HCEC 1CT (cell line): Measurements from ENCODE around the gene NT5DC1.

Source experiments
- DNase-seq: peaks from one replicate; pipeline ENCODE4 v3.0.0-alpha.2; 2017

The NT5DC1 gene

DNA sequence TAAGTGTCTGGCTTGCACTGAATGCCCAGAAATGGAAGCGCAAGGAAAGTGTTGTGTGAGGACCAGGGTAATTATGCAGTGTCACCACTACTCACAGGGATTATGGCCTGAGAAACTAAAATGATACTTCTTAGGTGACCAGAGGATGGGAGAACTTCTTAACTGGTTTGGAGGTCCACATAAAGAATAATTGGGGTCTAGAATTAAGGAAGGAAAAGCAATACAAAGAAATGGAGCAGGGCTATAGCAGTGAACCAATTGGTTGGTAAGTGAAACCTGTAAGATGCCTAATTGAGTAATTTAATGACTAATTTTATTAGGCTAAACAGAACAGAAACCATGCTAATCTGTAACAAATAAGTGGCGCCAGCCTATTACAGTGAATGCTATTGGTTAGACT lies 147.9 kb downstream of the NT5DC1 start:
- DNase-seq: no peak

DNA sequence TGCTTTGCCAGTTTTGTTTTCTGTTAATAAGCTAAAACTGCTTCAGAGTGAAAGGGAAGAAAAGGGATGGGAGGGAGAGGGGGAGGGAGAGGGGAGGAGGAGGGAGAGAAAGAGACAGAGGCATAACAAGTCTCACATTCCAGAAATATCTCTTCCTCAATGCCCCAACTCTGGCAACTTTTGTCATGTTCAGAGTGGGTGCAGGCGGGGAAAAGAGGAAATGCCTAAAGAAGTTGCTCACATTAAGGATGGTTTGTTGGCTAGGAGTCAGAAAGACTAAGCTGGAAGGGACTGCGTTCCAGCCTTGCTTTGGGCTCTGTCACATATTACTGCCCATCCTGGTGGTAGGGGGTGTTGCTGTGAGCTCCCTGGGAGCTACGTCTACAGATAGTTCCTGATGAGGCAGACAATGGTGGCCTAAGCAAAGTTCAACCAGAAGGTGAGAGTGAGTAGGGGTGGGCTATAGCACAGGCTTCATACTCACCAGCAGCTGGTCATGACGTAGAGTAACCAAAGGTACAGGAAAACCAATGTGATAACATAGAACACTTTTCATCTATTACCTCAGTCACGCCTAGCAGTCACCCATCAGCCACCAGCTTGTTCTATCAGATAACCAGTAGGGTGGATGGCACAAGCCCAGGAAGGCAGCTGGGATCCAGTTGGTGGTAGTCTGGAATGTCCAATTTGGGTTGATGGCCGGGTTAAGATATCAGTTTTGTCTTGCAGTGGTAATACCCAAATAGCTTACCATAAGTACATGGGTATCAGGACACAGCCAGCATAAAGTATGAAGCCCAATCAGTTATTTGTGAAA lies 151.1 kb downstream of the NT5DC1 start:
- peak; percentile 80 for DNase-seq

DNA sequence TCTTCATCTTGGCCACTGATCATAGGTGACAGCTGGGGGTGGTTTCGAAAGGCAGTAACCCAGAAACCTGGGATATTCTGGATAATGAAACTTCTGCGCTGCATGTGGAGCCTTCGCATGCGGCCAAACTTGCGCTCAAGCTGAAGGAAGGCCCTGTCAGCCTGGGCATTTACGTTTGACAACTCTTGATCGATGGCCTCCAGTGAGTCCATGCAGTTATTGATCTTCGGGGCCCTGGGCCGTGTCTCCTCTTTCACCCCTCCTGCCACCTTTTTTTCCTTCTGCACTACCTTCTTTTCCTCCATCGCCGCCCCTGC lies 152.5 kb downstream of the NT5DC1 start:
- no peak for DNase-seq

DNA sequence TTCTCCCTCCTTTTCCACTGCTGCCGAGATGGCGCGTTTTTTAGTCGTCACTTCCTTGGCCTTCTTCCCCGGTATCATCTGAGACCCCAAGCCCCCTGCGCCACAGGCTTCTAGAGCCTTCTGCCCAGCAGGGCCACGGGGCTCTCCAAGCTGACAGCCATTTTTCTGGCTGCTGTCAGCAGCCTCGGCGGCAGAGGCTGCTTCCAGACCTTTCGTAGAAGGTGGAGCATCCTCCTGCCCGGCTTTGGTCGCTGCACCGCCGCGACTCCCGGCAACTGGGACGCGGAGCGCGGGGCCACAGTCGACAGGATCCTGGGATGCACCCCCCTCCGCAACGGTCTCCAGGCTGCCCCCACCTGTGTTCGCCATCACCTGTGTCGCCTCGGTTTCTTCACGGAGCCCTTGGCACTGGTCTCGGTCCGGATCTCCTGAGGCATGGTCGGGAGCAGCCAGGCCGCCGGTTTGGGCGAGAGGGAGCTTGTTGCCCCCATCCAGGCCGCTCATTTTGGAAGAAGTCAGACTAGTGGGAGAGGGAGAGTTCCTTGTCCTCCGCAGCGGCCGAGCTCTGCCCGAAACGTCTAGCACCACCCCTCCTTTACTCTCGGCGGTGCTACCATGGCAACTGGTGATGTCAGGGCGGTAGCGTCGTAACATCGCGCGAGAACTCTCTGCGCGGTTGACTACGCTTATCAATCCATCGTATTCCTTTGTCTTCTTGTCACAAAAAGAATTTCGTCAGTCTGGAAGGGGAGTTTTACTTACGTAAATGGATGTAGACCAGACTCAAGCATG lies 153.0 kb downstream of the NT5DC1 start, which contains the start of gene TSPYL4:
Gene TSPYL4, minus strand, starts transcription at position 571 of the 792 bp plus-strand sequence. Its CDS starts 67 bp downstream, at position 504.
- peak; percentile 94 for DNase-seq

DNA sequence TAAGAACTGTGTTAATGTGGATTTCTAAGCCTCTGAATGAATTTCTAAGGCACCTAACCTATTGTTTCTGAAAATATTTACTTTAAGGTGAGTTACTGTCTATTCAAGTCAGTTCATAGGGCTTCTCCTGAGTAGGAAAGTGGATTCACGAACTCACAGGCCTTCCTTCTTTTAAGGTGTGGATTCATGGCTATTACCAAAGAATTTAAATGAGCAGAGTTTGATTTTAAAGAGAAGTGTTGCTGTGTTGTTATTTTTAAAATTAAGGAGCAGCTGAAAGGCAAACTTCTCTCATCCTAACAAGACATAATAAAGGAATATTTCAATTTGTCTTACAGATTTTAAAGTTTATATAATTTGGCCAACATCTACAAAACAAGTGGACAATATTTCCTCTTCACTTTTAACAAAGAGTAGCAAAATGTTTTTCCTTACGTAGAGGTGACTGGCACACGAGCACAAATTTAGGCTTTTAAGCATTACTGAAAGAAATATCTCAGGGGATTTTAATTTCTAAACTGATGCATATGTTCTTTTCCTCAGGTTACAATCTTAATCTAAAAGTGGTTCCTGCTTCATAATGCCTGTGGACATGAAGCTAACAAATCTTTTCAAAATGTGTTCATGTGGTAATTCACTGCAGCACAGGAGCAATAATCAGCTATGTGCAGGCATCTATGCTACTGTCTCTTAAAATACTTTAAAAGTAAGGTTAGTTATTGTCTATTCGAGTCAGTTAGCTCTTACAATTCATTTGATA lies 153.8 kb downstream of the NT5DC1 start:
- no peak for DNase-seq

DNA sequence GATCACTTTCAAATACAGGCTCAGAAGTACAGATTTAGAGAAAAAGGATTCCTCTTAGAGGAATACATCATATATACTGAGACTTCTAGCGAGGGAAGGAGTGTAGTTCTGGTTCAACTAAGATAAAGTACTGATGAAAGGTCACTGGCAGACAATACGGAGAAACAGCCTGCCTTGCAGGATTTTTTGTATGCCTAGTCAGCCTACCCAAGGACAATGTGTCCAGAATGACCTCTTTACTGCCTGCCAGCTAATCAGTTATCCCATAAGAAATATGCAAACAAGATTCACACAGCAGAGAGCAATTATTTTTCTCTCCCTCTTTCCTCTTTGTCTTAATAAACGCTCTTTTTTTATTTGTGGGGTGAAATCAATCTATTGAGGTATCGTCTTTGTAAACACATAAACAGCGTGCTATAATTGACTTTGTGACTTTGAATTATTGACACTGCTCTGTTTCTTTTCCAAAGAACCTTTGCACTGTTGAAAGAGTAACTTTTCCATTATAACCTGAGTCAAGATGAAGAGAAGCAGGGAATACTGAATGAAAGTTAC lies 154.7 kb downstream of the NT5DC1 start:
- DNase-seq: no peak

DNA sequence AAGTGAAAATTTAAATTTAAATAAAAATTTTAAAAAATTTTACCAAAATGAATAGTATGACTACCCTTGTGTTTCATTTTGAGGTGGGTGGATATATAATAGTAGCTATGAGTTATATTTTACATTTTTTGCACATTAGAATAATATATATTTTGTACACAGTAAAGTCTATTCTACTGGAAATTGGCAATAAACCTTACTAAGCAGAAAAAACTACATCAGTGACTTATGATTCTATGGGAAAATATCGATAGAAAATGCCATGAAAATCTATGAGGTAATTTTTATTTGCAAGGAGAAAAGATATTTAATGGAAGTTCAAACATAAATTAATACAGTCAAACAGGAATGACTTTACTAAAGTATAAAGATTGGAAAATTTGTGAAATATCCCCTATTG lies 156.0 kb downstream of the NT5DC1 start:
- no peak for DNase-seq

DNA sequence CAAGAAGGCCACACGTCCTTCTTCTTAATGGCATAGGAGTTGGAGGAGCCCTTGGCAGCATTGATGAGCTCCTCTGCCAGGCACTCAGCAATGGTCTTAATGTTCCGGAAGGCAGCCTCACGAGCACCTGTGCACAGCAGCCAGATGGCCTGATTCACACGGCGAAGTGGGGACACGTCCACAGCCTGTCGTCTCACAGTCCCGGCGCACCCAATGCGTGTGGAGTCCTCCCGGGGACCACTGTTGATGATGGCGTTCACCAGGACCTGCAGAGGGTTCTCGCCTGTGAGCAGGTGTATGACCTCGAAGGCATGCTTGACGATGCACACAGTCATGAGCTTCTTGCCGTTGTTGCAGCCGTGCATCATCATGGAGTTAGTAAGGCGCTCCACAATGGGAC lies 157.9 kb downstream of the NT5DC1 start:
- no peak for DNase-seq

DNA sequence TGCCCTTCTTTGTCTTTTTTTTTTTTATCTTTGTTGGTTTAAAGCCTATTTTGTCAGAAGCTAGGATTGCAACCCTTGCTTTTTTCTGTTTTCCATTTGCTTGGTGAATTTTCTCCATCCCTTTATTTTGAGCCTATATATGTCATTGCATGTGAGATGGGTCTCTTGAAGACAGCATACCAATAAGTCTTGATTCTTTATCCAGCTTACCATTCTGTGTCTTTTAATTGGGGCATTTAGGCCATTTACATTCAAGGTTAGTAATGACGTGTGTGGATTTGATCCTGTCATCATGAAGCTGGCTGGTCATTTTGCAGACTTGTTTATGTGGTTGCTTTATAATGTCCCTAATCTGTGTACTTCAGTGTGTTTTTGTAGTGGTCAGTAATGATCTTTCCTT lies 162.7 kb downstream of the NT5DC1 start:
- no peak for DNase-seq

DNA sequence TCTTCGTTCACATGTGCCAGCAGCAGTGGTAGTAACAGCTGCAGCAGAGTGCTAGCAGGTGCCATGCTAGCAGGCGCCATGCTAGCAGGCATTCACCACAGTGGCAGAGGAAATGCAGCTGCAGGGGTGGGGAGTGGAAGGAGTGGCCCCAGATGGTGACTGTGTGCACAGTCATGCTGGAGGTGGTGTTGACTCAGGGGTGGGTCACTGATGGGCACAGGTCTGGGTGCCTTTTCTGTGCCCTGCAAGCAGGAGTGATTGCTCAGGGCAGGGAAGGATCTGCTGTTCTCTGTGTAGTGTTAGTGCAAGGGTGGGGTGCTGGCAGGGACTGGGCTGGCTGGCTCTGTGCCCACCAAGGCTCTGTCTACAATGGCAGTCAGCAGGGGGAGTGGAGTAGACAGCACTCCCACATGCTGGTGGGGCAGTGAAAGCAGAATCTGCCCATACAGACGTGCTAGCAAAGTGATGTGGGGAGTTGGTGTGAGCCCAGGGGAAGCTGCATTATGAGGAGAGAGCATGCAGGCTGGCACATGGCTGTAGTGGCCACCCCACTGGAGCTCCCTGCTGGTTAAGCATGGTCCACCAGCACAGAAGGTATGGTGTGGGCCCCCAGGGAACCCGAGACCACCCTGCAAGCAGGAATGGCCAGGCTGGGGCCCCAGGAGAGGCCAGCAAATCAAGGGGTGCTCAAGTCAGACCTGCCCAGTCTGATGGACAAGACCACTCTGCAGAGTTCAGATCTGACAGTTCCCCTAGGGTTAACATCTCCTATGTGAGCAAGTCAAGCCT lies 164.6 kb downstream of the NT5DC1 start:
- peak; percentile 51 for DNase-seq

DNA sequence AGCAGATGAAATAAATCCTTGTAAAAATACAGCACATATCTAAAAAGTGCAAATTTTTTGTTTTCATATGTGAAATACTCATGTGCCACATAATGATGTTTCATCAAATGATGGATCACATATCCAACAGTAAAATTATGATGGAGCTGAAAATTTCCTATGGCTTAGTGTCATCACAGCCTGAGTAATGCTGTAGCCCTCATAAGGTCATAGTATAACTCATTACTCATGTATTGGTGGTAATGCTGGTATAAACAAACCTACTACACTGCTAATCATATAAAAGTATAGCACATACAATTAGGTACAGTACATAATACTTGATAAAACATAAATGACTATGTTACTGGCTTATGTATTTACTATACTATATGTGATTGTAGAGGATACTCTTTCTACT lies 166.2 kb downstream of the NT5DC1 start:
- peak; percentile 89 for DNase-seq

DNA sequence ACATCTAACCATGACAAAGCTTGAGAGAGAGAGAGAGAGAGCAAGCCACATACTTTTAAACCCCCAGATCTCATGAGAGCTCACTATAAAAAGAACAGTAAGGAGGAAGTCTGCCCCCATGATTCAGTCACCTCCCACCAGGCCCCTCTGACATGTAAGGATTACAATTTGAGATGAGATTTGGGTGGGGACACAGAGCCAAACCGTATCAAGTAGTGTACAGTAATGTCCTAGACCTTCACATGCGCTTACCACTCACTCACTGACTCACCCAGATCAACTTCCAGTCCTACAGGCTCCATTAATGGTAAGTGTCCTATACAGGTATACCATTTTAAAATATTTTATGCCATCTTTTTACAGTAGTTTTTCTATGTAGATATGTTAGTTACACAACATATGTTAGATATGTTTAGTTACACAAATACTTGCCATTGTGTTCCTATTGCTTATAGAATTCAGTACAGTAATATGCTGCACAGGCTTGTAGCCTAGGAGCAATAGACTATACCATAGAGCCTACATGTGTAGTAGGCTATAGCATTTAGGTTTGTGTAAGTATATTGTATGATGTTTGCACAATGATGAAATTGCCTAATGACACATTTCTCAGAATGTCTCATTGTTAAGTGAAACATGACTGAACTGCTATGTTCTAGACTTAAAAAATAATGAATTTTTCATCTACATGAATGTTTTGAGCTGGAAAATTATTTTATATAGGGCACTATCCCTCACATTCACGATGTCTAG lies 167.4 kb downstream of the NT5DC1 start:
- DNase-seq: peak; percentile 38

DNA sequence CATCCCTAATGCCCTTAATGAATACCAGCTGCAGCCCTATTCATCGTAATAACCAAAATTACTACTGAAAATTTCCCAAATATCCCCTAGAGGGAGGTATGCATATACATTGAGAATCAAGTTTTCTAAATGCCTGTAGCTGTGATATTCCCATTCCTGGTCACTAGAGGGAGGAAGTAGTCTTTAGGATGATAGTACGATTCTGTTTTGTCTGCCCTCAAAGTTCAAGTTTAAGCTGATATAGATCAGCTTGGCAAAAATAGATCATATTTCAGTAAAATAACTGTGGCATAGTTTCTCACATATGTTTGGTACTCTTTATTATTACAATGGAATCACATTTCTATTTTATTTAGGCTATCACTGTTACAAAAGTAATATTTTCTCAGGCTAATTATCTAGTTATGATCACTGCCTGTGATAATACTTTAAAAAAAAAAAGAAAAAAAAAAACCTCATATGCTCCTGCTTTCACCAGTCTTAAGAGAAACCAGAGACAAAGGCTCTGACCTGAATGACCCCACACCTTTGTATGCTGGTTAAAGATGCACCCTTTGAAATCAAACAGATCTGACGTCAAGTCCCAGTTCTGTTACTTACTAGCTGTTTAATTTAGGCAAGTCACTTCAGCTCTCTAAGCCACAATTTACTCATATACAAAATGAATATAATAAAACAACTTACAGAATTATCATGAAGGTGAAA lies 168.1 kb downstream of the NT5DC1 start:
- peak; percentile 89 for DNase-seq

DNA sequence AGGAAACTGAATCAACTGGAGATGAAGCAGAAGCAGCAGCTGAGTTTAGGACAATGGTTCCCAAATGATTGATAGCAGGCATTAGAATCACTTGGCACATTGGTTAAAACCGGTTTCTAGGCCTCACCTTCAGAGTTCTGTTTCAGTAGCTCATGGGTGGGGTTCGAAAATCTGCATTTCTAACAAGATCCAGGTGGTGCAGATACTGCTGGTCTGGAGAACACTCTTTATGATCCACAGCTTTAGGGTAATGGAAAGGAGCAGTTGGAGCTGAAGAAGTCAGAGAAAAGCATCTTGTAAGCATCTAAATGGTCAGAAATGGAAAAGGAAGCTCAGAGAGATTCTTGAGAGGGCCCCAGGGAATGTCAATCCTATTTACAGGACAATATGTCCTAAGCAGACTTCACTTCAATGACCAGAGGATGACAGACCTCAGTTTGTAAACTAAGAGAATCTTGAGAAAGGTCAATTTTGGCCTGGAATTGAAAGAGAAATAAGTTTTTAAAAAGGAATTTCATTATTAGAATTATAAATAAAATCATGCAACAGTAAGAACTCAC lies 170.6 kb downstream of the NT5DC1 start:
- DNase-seq: no peak

DNA sequence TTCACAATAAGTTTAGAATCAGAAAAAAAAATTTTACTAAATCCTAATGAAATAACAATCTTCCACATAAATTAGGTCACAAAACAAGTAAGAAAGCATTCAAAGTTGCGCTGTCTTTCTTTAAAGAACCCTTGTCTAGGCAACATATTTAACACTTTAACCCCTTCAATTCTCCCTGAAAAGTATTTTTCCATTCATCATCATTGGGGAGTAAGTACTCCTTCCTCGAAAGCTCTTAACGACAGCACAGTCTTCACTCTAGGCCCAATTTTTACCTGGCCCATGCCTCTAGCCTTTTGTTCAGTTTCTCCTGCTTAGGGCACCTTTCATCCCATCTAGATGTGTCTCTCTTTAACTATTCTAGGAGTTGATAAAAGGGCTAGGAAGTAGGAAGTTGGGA lies 176.5 kb downstream of the NT5DC1 start:
- no peak for DNase-seq

DNA sequence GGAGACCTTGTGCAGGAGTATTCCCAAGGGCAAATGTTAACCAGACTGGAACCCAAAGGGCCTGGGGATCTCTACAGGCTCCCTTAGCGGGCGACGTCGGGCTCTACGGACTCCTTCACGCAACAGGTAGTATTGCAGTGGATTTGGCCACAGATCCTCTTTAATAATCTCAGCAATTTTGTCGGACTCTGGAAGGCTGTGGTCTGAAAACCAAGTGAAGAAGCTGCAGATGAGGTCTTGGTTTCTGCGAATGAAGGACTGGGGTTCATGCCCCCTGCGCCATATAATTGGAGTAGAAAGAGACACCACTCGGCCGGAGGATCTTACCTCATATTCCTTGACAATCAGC lies 177.8 kb downstream of the NT5DC1 start:
- DNase-seq: no peak

DNA sequence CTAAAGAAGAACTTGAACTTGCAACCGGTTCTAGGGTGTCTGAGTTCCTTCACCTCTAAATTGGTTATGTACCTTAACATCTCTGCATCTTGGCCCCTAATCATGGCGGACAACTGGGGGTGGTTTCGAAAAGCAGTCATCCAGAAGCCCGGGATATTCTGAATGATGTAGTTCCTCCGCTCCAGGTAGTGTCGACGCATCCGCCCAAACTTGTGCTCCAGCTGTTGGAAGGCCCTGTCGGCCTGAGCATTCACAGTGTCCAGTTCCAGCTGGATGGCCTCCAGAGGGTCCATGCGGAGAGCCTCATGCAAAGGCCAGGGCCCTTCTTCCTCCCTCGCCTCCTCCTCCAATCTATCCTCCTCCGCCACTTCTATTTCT lies 178.2 kb downstream of the NT5DC1 start:
- peak; percentile 37 for DNase-seq

DNA sequence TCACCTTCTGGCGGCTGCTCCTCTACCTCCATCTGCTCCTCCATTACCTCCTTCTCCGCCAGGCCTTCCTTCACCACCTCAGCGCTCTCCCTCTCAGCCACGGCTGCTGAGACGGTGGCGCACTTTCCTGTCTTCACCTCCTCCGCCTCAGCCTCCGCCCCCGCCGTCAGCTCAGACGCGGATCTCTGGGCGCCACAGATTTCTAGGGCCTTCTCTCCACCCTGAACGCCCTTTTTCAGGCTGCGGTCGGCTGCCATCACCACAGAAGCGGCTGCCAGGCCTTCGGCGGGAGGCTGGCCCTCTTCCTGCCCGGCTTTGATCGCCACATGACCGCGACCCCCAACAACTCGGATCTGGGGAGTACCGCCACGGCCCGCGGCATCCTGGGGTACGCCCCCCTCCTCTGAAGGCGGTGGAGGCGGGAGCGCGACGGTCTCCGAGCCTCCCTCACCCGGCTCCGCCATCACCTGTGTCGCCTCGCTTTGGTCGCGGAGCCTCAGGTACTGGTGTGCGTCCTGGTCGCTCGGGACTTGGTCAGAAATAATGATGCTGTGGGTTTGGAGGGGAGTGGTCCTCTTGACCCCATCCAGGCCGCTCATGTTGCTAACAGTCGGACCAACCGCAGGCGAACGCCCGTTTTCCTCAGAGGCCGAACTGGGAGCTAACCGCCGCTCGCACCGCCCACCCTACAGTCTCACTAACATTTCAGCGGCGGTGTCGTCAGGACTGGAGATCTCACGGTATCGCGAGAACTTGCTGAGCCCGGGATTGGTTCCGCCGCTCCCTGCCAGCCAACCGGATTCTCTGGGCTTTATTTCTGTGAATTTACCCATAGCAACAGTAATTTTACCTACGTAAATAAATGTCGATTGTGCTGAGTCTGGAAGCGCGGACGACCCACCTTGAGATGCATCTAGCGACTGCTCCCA lies 178.8 kb downstream of the NT5DC1 start, which contains the start of gene TSPYL1:
Gene TSPYL1, minus strand, starts transcription at position 699 of the 929 bp plus-strand sequence. Its CDS starts 100 bp downstream, at position 599.
- peak; percentile 97 for DNase-seq

DNA sequence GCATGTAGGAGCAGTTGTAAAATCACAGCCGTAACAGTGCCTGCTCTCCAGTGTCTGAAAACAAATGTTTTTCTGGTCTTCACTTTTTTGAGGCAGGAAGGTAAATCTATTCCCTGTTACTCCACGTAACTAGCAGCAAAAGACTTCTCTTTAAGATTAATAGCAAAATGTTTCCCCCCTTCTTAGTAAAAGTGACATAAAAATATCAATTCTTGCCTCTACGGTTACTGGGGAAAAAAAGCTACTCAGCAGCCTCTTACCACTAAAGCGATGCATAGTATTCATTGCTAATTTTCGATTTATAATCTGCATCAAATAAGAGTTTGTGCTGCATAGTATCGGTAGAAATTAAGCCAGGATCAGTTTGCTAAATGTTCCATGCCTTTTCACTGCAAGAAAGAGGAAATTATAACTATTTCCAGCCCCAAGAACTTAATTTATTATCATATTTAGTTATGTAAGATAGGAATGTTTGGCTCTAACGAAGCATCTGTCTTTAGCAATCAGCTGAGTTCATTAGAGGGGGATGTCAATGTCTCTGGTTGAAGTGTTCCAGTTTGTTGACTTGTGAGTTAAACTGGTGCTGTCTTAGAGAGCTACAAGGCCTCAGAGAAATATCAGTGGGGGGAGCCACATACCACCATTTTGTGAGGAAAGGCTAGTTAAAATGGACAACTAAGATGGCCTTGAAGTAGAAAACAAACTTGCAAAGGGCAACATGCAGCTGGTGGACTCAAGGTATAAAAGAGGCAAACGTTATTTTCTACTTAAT lies 179.7 kb downstream of the NT5DC1 start:
- DNase-seq: peak; percentile 23
